HepG2 (cell line): ENCODE data around the gene CD248. TPM values are rescaled to one million over a fixed set of nuclear protein-coding genes. Genes with fewer than 3 reads are reported as not detected.
A peak's percentile ranks its signal among the peaks of the same experiment; 100 is the strongest.

Experiments
- MBNL3 ChIP-seq: fragments of 250-450 bp; sonication (Bioruptor Pico); conservative IDR thresholded peaks from 2 replicates; pipeline ENCODE4 v1.8.0; 2022; ENCODE audit warnings: mild to moderate bottlenecking, inconsistent platforms
- NR1H2 ChIP-seq: sonication (generic); formaldehyde crosslinking; IDR thresholded peaks from 2 replicates; pipeline ENCODE4 v1.8.1; 2022; ENCODE audit warnings: low read depth, missing genetic modification reagents, borderline replicate concordance
- PATZ1 ChIP-seq: sonication (generic); formaldehyde crosslinking; IDR thresholded peaks from 2 replicates; pipeline ENCODE4 v1.4.0; 2020; ENCODE audit warnings: missing genetic modification reagents
- PBX2 ChIP-seq: IDR thresholded peaks from 2 replicates; pipeline ENCODE4 v1.6.1; 2016; ENCODE audit warnings: control low read depth
- SNAPC4 ChIP-seq: sonication (generic); formaldehyde crosslinking; IDR thresholded peaks from 2 replicates; pipeline ENCODE4 v1.4.0; 2020; ENCODE audit warnings: mild to moderate bottlenecking, missing genetic modification reagents
- TCF7L2 ChIP-seq: IDR thresholded peaks from 2 replicates; pipeline ENCODE4 v1.6.1; 2011; ENCODE audit warnings: mild to moderate bottlenecking, low read depth, low read length, moderate library complexity
- ZBTB40 ChIP-seq, 2 experiments: fragments of 450-650 bp in 1 of 2; sonication (generic) in 1 of 2; formaldehyde crosslinking in 1 of 2; IDR thresholded peaks; 2 replicates each; pipeline versions ENCODE4 v1.6.1 to v1.8.0; 2016 to 2022; ENCODE audit warnings: antibody characterized with exemption in 1 of 2, mild to moderate bottlenecking in 1 of 2, missing genetic modification reagents in 1 of 2
- ZBTB42 ChIP-seq: sonication (generic); formaldehyde crosslinking; IDR thresholded peaks from 2 replicates; pipeline ENCODE4 v1.5.0; 2020; ENCODE audit warnings: mild to moderate bottlenecking, missing genetic modification reagents
- ZNF121 ChIP-seq: sonication (generic); formaldehyde crosslinking; IDR thresholded peaks from 2 replicates; pipeline ENCODE4 v1.5.0; 2020; ENCODE audit warnings: mild to moderate bottlenecking, missing genetic modification reagents
- ZNF326 ChIP-seq: sonication (generic); formaldehyde crosslinking; IDR thresholded peaks from 2 replicates; pipeline ENCODE4 v1.4.0; 2020; ENCODE audit warnings: missing genetic modification reagents, borderline replicate concordance
- polyA plus RNA-seq, 8 experiments: library from polyadenylated mRNA; depleted of rRNA in 3 of 8; stranded (reverse) in 7 of 8; unstranded in 1 of 8; fragments of >200 nt; fragmentation: Illumina TruSeq in 4 of 8; extraction: Trizol in 4 of 8; gene quantifications; 2 replicates each; pipeline versions ENCODE4 v1.2.1 to v1.2.3, GENCODE V29; 2011 to 2016; ENCODE audit warnings: low read depth in 4 of 8, missing spikeins in 1 of 8, mixed read lengths in 1 of 8; ENCODE audit not compliant: insufficient read depth in 1 of 8
- total RNA-seq, 5 experiments: library from RNA; depleted of rRNA; stranded (reverse); fragments of >200 nt; fragmentation: Illumina TruSeq; extraction: Trizol; gene quantifications; 2 replicates each; pipeline ENCODE4 v1.2.3, GENCODE V29; 2016; ENCODE audit warnings: low read depth in 1 of 5

CD248 gene
- total and polyA plus RNA-seq, 2 of the 13 experiments (the other 11 are each of a cell fraction or from before 2014, with no cell fraction given), result 0.25 to 0.35 TPM

- no peak for TF ChIP-seq ZBTB40 (IDR thresholded peaks at IDR 0.05)
- TF ChIP-seq ZBTB40 (CRISPR knock-in tag; IDR thresholded peaks at IDR 0.05), result no peak
- TF ChIP-seq TCF7L2, result no peak
- TF ChIP-seq PATZ1 (CRISPR knock-in tag), result peak; percentile 68; the same call in 1 of the 2 replicates
- TF ChIP-seq PBX2, result no peak
- TF ChIP-seq ZNF326, result no peak
- TF ChIP-seq SNAPC4 (CRISPR knock-in tag), result no peak
- TF ChIP-seq ZNF121 (CRISPR knock-in tag), result peak; percentile 19; the same call in 1 of the 2 replicates
- no peak for TF ChIP-seq MBNL3 (CRISPR knock-in tag)
- TF ChIP-seq NR1H2 (CRISPR knock-in tag), result no peak
- TF ChIP-seq ZBTB42 (CRISPR knock-in tag), result no peak
Observed at GRCh38 chr11:66313321-66314185, 3.3 kb downstream of the CD248 start (continued).
